HCT116 (cell line): Measurements from ENCODE around the gene STX1B. TPM values are rescaled to one million over a fixed set of nuclear protein-coding genes. Genes with fewer than 3 reads are reported as not detected.

Experiments used
- ATAC-seq: fragments of 200-7000 bp; cut with Tn5 transposase; 2 replicates; pipeline ENCODE4 v1.9.1; 2020; ENCODE audit warnings: mild to moderate bottlenecking, moderate library complexity
- BruUV-seq: library from RNA; stranded (reverse); fragments of 400-500 nt; replicated peaks from 2 replicates; lab custom pipeline; 2021; lab: Mats Ljungman, UMichigan
- CTCF ChIA-PET: fragments of 300-600 bp; sonication (Branson Sonifier 250); formaldehyde crosslinking; loops from one replicate; lab custom pipeline; 2021; ENCODE audit warnings: antibody characterized with exemption; lab: Charles Lee
- POLR2A ChIA-PET: fragments of 300-600, 350-600 bp; sonication (Branson Sonifier 250); formaldehyde crosslinking; loops from one replicate; lab custom pipeline; 2021; ENCODE audit warnings: antibody characterized with exemption; lab: Charles Lee
- RAD21 ChIA-PET, 2 experiments: fragments of 300-600 bp; sonication (Branson Sonifier 250); formaldehyde crosslinking; loops; one replicate each; lab custom pipeline; 2023; ENCODE audit warnings: low total read pairs in 2 of 2; ENCODE audit not compliant: uncharacterized antibody in 2 of 2, unreplicated experiment in 2 of 2, low non-redundant PET in 1 of 2; lab: Charles Lee
- DNase-seq: peaks from one replicate; pipeline ENCODE4 v3.0.0-alpha.2; 2010; ENCODE audit warnings: low read depth, low spot score
- H2AFZ ChIP-seq: fragments of 200-600 bp; shearing (Covaris generic), sonication (generic); 2 replicates; pipeline ENCODE4 v1.6.1; 2017; ENCODE audit warnings: low read depth, mixed run types, mixed read lengths, antibody characterized with exemption, low read length; ENCODE audit not compliant: poor library complexity, severe bottlenecking
- H3K27ac ChIP-seq: 2 replicates; pipeline ENCODE4 v1.5.1; 2012; ENCODE audit warnings: low read depth, low read length
- H3K27me3 ChIP-seq: fragments of 200-600 bp; sonication (generic); 2 replicates; pipeline ENCODE4 v1.6.1; 2016; ENCODE audit warnings: mixed run types, low read length, mixed read lengths; ENCODE audit not compliant: insufficient read depth
- H3K36me3 ChIP-seq, 2 experiments: fragments of 200-500 bp in 1 of 2; fragments of 200-600 bp in 1 of 2; sonication (Bioruptor generic) in 1 of 2; sonication (generic) in 1 of 2; 2 replicates each; pipeline versions ENCODE4 v1.5.1 to v1.6.1; 2014 to 2016; ENCODE audit warnings: low read length in 2 of 2, inconsistent platforms in 1 of 2, mixed read lengths in 1 of 2, mixed run types in 1 of 2; ENCODE audit not compliant: insufficient read depth in 2 of 2, control insufficient read depth in 1 of 2
- H3K4me1 ChIP-seq, 2 experiments: fragments of 200-600 bp in 1 of 2; sonication (generic) in 1 of 2; 2 replicates each; pipeline versions ENCODE4 v1.5.1 to v1.6.1; 2012 to 2017; ENCODE audit warnings: low read length in 2 of 2, inconsistent platforms in 1 of 2, mild to moderate bottlenecking in 1 of 2, mixed read lengths in 1 of 2, mixed run types in 1 of 2, moderate library complexity in 1 of 2; ENCODE audit not compliant: insufficient read depth in 2 of 2, control insufficient read depth in 1 of 2
- H3K4me2 ChIP-seq: fragments of 200-600 bp; sonication (generic); 2 replicates; pipeline ENCODE4 v1.6.1; 2017; ENCODE audit warnings: mixed run types, low read length, mixed read lengths
- H3K4me3 ChIP-seq, 2 experiments: fragments of 200-600 bp in 1 of 2; sonication (generic) in 1 of 2; replicated peaks in 1 of 2; 2 replicates each; pipeline ENCODE4 v1.5.1; 2011 to 2016; ENCODE audit warnings: low read length in 2 of 2, control low read depth in 1 of 2, low read depth in 1 of 2, mild to moderate bottlenecking in 1 of 2, mixed read lengths in 1 of 2, mixed run types in 1 of 2
- H3K79me2 ChIP-seq: fragments of 200-600 bp; sonication (generic); 2 replicates; pipeline ENCODE4 v1.6.1; 2017; ENCODE audit warnings: mild to moderate bottlenecking, mixed run types, low read length, moderate library complexity, mixed read lengths; ENCODE audit not compliant: insufficient read depth
- H3K9ac ChIP-seq: fragments of 200-600 bp; sonication (generic); 2 replicates; pipeline ENCODE4 v1.6.1; 2016; ENCODE audit warnings: low read length, mixed read lengths
- H3K9me2 ChIP-seq: fragments of 200-600 bp; sonication (generic), shearing (Covaris generic); 2 replicates; pipeline ENCODE4 v1.6.1; 2017; ENCODE audit warnings: mixed run types, mild to moderate bottlenecking, moderate library complexity; ENCODE audit not compliant: insufficient read depth
- H3K9me3 ChIP-seq, 2 experiments: fragments of 200-500 bp in 1 of 2; fragments of 200-600 bp in 1 of 2; sonication (Bioruptor generic) in 1 of 2; sonication (generic) in 1 of 2; 2 replicates each; pipeline ENCODE4 v1.6.1; 2014 to 2017; ENCODE audit warnings: low read length in 2 of 2, mixed read lengths in 2 of 2, inconsistent platforms in 1 of 2, low read depth in 1 of 2, mild to moderate bottlenecking in 1 of 2, mixed run types in 1 of 2, moderate library complexity in 1 of 2; ENCODE audit not compliant: control insufficient read depth in 1 of 2, insufficient read depth in 1 of 2
- H4K20me1 ChIP-seq: fragments of 200-600 bp; sonication (generic), shearing (Covaris generic); 2 replicates; pipeline ENCODE4 v1.6.1; 2017; ENCODE audit warnings: mixed run types, mild to moderate bottlenecking, moderate library complexity; ENCODE audit not compliant: insufficient read depth
- CEBPB ChIP-seq: IDR thresholded peaks from 2 replicates; pipeline ENCODE4 v1.6.1; 2012; ENCODE audit warnings: low read depth
- ELF1 ChIP-seq: IDR thresholded peaks from 2 replicates; pipeline ENCODE4 v1.6.1; 2012; ENCODE audit warnings: low read depth, borderline replicate concordance
- EZH2 ChIP-seq: fragments of 200-600 bp; sonication (generic); IDR thresholded peaks from 2 replicates; pipeline ENCODE4 v1.6.1; 2017; ENCODE audit warnings: antibody characterized with exemption, mixed run types
- EZH2phosphoT487 ChIP-seq: fragments of 200-600 bp; IDR thresholded peaks from 2 replicates; pipeline ENCODE4 v1.6.1; 2018; ENCODE audit warnings: antibody characterized with exemption, borderline replicate concordance
- JUND ChIP-seq: IDR thresholded peaks from 2 replicates; pipeline ENCODE4 v1.6.1; 2012
- POLR2A ChIP-seq: IDR thresholded peaks from 2 replicates; pipeline ENCODE4 v1.7.0; 2011; ENCODE audit warnings: borderline replicate concordance; ENCODE audit not compliant: insufficient read depth, insufficient read length; ENCODE audit errors: extremely low read depth
- POLR2AphosphoS5 ChIP-seq: IDR thresholded peaks from 2 replicates; pipeline ENCODE4 v1.6.1; 2011; ENCODE audit warnings: mild to moderate bottlenecking, low read depth, low read length, moderate library complexity
- RAD21 ChIP-seq: IDR thresholded peaks from 2 replicates; pipeline ENCODE4 v1.6.1; 2012; ENCODE audit warnings: low read depth, mild to moderate bottlenecking
- SP1 ChIP-seq: IDR thresholded peaks from 2 replicates; pipeline ENCODE4 v1.6.1; 2012; ENCODE audit warnings: low read depth
- TCF7L2 ChIP-seq: IDR thresholded peaks from 2 replicates; pipeline ENCODE4 v1.7.0; 2011; ENCODE audit warnings: borderline replicate concordance, inconsistent platforms; ENCODE audit not compliant: insufficient read depth, insufficient read length; ENCODE audit errors: extremely low read depth
- YY1 ChIP-seq: IDR thresholded peaks from 2 replicates; pipeline ENCODE4 v1.6.1; 2011; ENCODE audit warnings: low read length, low read depth, moderate library complexity, mild to moderate bottlenecking; ENCODE audit not compliant: insufficient replicate concordance; ENCODE audit errors: extremely low read depth
- ZNF274 ChIP-seq: fragments of 200-500 bp; sonication (Bioruptor generic); IDR thresholded peaks from 2 replicates; pipeline ENCODE4 v1.6.1; 2014; ENCODE audit warnings: mild to moderate bottlenecking, low read depth, low read length, inconsistent platforms
- intact Hi-C: fragments of 100-400 bp; cut with micrococcal nuclease; formaldehyde crosslinking; loops from 2 replicates; pipeline ENCODE4 v1.10.0; 2022
- total RNA-seq: library from RNA; stranded (reverse); gene quantifications from one replicate; pipeline ENCODE4 v1.2.1, GENCODE V29; 2021; ENCODE audit not compliant: unreplicated experiment
- TF ChIP-seq, protein P1 (sequence below): IDR thresholded peaks from 2 replicates; pipeline ENCODE4 v1.6.1; 2012; ENCODE audit warnings: low read depth
- TF ChIP-seq, protein P2 (sequence below): IDR thresholded peaks from 2 replicates; pipeline ENCODE4 v1.6.1; 2012
- TF ChIP-seq, protein P3 (sequence below): IDR thresholded peaks from 2 replicates; pipeline ENCODE4 v1.6.1; 2011; ENCODE audit warnings: mild to moderate bottlenecking, low read length, moderate library complexity; ENCODE audit not compliant: insufficient replicate concordance; ENCODE audit errors: extremely low read depth
- TF ChIP-seq, protein P4 (sequence below), 3 experiments: fragments of 200-600 bp in 1 of 3; sonication (generic) in 1 of 3; IDR thresholded peaks in 2 of 3; conservative IDR thresholded peaks in 1 of 3; 2 replicates each; pipeline ENCODE4 v1.5.1; 2012 to 2017; ENCODE audit warnings: low read depth in 2 of 3, low read length in 2 of 3, antibody characterized with exemption in 1 of 3, borderline replicate concordance in 1 of 3, control low read depth in 1 of 3, mild to moderate bottlenecking in 1 of 3, mixed read lengths in 1 of 3, mixed run types in 1 of 3, moderate library complexity in 1 of 3; ENCODE audit not compliant: insufficient read depth in 1 of 3

The STX1B gene
- total RNA-seq, 1 experiment from 2014 or later: 1.6 TPM

DNA sequence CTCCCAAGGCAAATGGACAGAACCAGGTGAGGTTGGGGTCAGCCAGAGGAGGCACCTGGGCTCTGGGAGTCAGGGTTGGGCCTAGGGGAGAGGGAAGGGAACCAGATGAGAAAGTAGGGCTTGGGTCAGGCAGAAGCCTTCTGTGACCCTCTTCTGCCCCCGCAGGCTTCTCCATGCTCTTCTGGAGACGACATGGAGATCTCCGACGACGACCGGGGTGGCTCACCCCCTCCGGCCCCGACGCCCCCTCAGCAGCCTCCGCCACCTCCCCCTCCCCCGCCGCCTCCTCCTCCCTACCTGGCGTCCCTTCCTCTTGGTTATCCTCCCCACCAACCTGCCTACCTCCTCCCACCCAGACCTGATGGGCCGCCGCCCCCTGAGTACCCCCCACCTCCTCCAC lies 45.0 kb downstream of the STX1B start (continued):
- TF ChIP-seq, protein P1, sequence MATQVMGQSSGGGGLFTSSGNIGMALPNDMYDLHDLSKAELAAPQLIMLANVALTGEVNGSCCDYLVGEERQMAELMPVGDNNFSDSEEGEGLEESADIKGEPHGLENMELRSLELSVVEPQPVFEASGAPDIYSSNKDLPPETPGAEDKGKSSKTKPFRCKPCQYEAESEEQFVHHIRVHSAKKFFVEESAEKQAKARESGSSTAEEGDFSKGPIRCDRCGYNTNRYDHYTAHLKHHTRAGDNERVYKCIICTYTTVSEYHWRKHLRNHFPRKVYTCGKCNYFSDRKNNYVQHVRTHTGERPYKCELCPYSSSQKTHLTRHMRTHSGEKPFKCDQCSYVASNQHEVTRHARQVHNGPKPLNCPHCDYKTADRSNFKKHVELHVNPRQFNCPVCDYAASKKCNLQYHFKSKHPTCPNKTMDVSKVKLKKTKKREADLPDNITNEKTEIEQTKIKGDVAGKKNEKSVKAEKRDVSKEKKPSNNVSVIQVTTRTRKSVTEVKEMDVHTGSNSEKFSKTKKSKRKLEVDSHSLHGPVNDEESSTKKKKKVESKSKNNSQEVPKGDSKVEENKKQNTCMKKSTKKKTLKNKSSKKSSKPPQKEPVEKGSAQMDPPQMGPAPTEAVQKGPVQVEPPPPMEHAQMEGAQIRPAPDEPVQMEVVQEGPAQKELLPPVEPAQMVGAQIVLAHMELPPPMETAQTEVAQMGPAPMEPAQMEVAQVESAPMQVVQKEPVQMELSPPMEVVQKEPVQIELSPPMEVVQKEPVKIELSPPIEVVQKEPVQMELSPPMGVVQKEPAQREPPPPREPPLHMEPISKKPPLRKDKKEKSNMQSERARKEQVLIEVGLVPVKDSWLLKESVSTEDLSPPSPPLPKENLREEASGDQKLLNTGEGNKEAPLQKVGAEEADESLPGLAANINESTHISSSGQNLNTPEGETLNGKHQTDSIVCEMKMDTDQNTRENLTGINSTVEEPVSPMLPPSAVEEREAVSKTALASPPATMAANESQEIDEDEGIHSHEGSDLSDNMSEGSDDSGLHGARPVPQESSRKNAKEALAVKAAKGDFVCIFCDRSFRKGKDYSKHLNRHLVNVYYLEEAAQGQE: no peak
- TF ChIP-seq RAD21 (no peak), POLR2AphosphoS5 (no peak), SP1 (no peak), ELF1 (no peak)

DNA sequence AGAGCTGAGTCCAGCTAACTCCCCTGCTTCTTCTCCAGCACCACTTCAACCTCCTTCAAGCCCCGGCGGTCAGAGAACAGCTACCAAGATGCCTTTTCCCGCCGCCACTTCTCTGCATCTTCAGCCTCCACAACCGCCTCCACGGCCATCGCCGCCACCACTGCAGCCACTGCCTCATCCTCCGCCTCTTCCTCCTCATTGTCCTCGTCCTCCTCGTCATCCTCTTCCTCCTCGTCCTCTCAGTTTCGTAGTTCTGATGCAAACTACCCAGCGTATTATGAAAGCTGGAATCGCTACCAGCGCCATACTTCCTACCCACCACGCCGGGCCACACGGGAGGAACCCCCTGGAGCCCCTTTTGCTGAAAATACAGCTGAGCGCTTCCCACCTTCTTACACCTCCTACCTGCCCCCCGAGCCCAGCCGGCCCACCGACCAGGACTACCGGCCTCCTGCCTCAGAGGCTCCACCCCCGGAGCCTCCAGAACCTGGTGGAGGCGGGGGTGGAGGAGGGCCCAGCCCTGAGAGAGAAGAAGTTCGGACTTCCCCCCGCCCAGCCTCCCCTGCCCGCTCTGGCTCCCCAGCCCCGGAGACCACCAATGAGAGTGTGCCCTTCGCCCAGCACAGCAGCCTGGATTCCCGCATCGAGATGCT lies 45.7 kb downstream of the STX1B start:
- Histone ChIP-seq H3K4me3 (no peak overlapping the region), H3K36me3 (peaks cover 64 to 69% of the 10 kb centered on the region in 2 experiments), H4K20me1 (no peaks in the 10 kb centered on the region), H3K9me2 (no peaks in the 10 kb centered on the region), H3K9ac (no peak overlapping the region), H3K27me3 (no peaks in the 10 kb centered on the region), H3K4me1 (no peaks in the 10 kb centered on the region), H3K27ac (no peak overlapping the region), H2AFZ (no peak overlapping the region), H3K4me2 (no peak overlapping the region), H3K9me3 (no peaks in the 10 kb centered on the region), H3K79me2 (peaks cover 13% of the 10 kb centered on the region)
- intact Hi-C loops: no loop called here
- DNase-seq: no peak
- ChIA-PET POLR2A (no interaction called here), CTCF (no interaction called here), RAD21 (no interaction called here)
- TF ChIP-seq EZH2 (no peak), POLR2A (no peak), ZNF274 (no peak), JUND (no peak), SP1 (no peak), YY1 (no peak), EZH2phosphoT487 (no peak), CEBPB (no peak), ELF1 (no peak), TCF7L2 (no peak)
- TF ChIP-seq, protein P2, sequence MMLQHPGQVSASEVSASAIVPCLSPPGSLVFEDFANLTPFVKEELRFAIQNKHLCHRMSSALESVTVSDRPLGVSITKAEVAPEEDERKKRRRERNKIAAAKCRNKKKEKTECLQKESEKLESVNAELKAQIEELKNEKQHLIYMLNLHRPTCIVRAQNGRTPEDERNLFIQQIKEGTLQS: no peak
- TF ChIP-seq, protein P3, sequence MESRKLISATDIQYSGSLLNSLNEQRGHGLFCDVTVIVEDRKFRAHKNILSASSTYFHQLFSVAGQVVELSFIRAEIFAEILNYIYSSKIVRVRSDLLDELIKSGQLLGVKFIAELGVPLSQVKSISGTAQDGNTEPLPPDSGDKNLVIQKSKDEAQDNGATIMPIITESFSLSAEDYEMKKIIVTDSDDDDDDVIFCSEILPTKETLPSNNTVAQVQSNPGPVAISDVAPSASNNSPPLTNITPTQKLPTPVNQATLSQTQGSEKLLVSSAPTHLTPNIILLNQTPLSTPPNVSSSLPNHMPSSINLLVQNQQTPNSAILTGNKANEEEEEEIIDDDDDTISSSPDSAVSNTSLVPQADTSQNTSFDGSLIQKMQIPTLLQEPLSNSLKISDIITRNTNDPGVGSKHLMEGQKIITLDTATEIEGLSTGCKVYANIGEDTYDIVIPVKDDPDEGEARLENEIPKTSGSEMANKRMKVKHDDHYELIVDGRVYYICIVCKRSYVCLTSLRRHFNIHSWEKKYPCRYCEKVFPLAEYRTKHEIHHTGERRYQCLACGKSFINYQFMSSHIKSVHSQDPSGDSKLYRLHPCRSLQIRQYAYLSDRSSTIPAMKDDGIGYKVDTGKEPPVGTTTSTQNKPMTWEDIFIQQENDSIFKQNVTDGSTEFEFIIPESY: no peak
- TF ChIP-seq, protein P4, sequence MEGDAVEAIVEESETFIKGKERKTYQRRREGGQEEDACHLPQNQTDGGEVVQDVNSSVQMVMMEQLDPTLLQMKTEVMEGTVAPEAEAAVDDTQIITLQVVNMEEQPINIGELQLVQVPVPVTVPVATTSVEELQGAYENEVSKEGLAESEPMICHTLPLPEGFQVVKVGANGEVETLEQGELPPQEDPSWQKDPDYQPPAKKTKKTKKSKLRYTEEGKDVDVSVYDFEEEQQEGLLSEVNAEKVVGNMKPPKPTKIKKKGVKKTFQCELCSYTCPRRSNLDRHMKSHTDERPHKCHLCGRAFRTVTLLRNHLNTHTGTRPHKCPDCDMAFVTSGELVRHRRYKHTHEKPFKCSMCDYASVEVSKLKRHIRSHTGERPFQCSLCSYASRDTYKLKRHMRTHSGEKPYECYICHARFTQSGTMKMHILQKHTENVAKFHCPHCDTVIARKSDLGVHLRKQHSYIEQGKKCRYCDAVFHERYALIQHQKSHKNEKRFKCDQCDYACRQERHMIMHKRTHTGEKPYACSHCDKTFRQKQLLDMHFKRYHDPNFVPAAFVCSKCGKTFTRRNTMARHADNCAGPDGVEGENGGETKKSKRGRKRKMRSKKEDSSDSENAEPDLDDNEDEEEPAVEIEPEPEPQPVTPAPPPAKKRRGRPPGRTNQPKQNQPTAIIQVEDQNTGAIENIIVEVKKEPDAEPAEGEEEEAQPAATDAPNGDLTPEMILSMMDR (IDR thresholded peaks at IDR 0.05 in 2 of 3, conservative IDR thresholded peaks at IDR 0.05 in 1 of 3; ENCODE audit: borderline replicate concordance in 1 of 3, insufficient read depth in 1 of 3, low read depth in 2 of 3, low read length in 2 of 3): no peak
- BruUV-seq: no TSS peak
- 0 out of 2 replicates have a peak, but pooled peaks have one; percentile 27 for ATAC-seq
